HG03025 (cell line): ENCODE data around the gene PFAS.
A peak's percentile ranks its signal among the peaks of the same experiment; 100 is the strongest.

ENCODE experiments used
- ATAC-seq: cut with Tn5 transposase; IDR thresholded peaks from one replicate; pipeline ENCODE4 v1.9.1; 2021; ENCODE audit warnings: mild to moderate bottlenecking, moderate library complexity; ENCODE audit not compliant: unreplicated experiment, low FRiP score

PFAS gene

GRCh38 chr17:8266648-8267479 lies 17.8 kb downstream of the PFAS start:
- no peak for ATAC-seq

- no peak for ATAC-seq
These were observed 18.5 kb downstream of the PFAS start for GRCh38 chr17:8267480-8268147.

GRCh38 chr17:8268550-8269298 lies 19.6 kb downstream of the PFAS start:
- no peak for ATAC-seq

GRCh38 chr17:8272421-8272820 lies 23.3 kb downstream of the PFAS start:
- no peak for ATAC-seq

GRCh38 chr17:8273884-8274444 lies 24.9 kb downstream of the PFAS start:
- ATAC-seq, result no peak

GRCh38 chr17:8274816-8275215 lies 25.7 kb downstream of the PFAS start:
- ATAC-seq, result no peak

- no peak for ATAC-seq
These were observed 26.6 kb downstream of the PFAS start for GRCh38 chr17:8275421-8276290.

- no peak for ATAC-seq
These were observed 28.2 kb downstream of the PFAS start for GRCh38 chr17:8277317-8277716.

- ATAC-seq, result no peak
These were observed 33.3 kb downstream of the PFAS start for GRCh38 chr17:8282345-8282744.

- no peak for ATAC-seq
These were observed 34.3 kb downstream of the PFAS start for GRCh38 chr17:8283356-8283755.

GRCh38 chr17:8284126-8284525 lies 35.0 kb downstream of the PFAS start:
- no peak for ATAC-seq

GRCh38 chr17:8285270-8286181 lies 36.4 kb downstream of the PFAS start:
- ATAC-seq, result no peak

- no peak for ATAC-seq
These were observed 38.7 kb downstream of the PFAS start for GRCh38 chr17:8287651-8288335.

GRCh38 chr17:8288336-8289102 lies 39.4 kb downstream of the PFAS start, which contains the start of gene RANGRF:
RANGRF (plus strand) TSS chr17:8288670; CDS start chr17:8288789, 119 bp downstream.
- peak; percentile 73 for ATAC-seq

GRCh38 chr17:8289103-8289397 lies 40.0 kb downstream of the PFAS start:
- no peak for ATAC-seq

GRCh38 chr17:8290043-8290442 lies 41.0 kb downstream of the PFAS start:
- ATAC-seq, result no peak

GRCh38 chr17:8292639-8293395 lies 43.7 kb downstream of the PFAS start:
- no peak for ATAC-seq
